ENCODE measurements around the gene TMEM168.
"Not testable (repeated sequence)": the region's sequence is repeated elsewhere in the genome, so short reads cannot be mapped to it uniquely, and the experiment has no call there.

Gene TMEM168

DNA sequence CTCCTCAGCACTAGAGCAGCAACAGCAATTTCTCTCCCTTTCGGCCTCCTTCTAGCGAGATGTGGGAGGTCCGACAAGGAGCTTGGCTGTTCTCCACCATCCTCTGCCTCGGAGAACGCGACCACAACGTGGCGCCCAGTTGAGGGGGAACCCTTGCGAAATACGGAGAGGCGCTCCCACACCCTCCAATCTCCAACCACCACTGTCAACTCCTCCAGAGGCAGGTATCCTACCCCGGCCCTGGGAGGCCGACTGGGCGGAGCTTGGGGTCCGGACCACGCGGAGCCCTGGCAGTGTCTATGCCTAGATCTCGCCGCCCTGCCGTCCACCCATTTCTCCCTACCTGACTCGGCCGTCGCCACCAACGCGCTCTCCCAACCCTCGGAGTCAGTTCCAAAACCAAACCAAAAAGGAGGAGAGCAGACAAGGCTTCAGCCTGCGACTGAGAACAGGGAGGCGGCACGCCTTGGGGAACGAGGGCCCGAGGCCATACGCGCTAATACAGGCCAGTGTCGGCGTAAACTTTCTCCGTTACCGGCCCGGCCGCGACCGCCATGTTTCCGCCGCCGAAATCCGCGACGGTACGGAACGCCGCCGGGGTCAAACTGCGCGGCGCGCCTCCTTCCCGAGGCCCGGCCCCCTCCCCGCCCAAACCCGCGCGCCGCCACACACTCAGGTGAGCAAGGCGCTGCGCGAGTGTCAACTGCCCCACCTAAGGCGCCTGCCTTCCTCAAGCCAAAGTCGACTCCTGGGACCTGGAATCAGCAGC lies at the start of gene TMEM168:
TSS of gene TMEM168 (minus strand) at position 577 of the 769 bp plus-strand sequence. CDS start 5,568 bp downstream, outside the sequence.
- peak; percentile 53 for DNase-seq (ENCODE audit: low spot score)

DNA sequence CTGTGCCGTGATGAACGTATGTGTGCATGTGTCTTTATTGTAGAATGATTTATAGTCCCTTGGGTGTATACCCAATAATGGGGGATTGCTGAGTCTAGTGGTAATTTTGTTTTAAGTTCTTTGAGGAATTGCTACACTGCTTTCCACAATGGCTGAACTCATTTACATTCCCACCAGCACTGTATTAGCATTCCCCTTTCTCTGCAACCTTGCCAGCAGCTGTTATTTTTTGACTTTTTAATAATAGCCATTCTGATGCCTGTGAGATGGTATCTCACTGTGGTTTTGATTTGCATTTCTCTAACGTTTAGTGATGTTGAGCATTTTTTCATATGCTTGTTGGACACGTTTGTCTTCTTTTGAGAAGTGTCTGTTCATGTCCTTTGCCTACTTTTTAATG lies 45.7 kb upstream of the TMEM168 start:
- DNase-seq (ENCODE audit: low spot score): not testable (repeated sequence)

GRCh38 chr7:112833082-112833481 lies 42.9 kb upstream of the TMEM168 start:
- DNase-seq (ENCODE audit: low spot score): no peak

- DNase-seq (ENCODE audit: low spot score): no peak
These were observed 40.6 kb upstream of the TMEM168 start for GRCh38 chr7:112830769-112831168.

DNA sequence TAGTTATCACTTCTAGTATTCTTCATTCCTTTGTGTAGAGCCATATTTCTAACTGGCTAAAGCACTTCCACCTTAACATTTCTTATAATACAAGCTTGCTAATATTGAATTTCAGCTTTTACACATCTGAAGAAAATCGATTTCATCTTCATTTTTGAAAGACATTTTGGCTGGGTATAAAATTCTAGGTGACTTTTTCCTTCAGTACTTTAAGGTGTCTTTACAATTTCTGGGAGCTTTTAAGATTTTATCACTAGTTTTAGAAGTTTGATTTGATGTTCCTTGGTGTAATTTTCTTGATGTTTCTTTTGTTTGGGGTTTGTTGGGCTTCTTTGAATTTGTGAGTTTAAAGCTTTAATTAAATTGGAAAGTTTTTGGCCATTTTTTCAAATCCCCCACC lies 38.5 kb upstream of the TMEM168 start:
- no peak for DNase-seq (ENCODE audit: low spot score)

GRCh38 chr7:112821345-112821744 lies 31.2 kb upstream of the TMEM168 start:
- DNase-seq (ENCODE audit: low spot score): no peak

GRCh38 chr7:112819536-112819935 lies 29.3 kb upstream of the TMEM168 start:
- no peak for DNase-seq (ENCODE audit: low spot score)

DNA sequence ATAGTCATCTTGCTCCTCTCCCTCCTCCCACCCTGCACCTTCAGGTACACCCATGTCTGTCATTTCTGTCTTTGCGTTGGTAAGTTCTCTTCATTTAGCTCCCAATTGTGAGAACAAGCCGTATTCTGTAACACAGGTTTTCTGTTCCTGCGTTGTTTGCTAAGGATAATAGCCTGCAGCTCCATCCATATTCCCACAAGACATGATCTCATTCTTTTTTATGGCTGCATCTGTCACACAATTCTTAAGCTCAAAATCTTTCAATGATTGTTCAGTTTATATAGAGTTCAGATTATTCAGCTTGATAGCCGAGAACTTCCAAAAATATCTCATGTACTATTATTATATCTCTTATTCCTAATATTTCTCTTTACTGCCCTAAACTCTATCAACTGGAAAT lies 16.0 kb upstream of the TMEM168 start:
- no peak for DNase-seq (ENCODE audit: low spot score)

GRCh38 chr7:112802406-112802805 lies 12.2 kb upstream of the TMEM168 start:
- no peak for DNase-seq (ENCODE audit: low spot score)

- no peak for DNase-seq (ENCODE audit: low spot score)
These were observed 10.3 kb upstream of the TMEM168 start for GRCh38 chr7:112800486-112800885.

DNA sequence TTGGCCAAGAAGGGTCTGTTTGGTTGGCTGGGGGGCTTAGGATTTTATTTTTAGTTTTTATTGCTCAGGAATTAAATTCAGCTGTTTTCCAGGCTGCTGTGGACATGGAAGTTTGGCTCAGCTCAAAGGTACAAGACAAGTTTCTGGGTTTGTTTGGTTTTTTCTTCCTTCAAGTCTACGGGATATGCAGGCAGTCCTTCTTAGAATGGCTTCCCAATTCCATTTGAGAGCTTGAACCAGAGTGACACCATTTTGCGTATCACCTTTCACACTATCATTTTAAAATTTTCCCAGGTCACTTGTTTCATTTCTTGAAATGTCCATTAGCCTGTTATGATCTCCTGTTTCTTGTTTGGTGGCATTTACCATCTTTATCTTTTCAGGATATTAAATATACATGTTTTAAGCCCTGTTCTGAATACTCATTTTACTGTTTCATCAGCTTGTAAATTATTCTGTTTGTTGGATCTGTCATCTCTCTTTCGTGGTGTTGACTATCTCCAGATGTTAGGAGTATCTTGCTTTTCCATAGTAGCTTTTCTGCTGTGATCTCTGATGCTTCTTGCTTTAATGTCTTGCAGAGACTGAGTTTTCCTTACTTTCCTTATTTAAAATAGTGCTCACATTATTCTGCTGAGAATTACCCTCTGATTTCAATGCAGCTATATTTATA lies 9.4 kb upstream of the TMEM168 start:
- DNase-seq (ENCODE audit: low spot score): no peak

DNA sequence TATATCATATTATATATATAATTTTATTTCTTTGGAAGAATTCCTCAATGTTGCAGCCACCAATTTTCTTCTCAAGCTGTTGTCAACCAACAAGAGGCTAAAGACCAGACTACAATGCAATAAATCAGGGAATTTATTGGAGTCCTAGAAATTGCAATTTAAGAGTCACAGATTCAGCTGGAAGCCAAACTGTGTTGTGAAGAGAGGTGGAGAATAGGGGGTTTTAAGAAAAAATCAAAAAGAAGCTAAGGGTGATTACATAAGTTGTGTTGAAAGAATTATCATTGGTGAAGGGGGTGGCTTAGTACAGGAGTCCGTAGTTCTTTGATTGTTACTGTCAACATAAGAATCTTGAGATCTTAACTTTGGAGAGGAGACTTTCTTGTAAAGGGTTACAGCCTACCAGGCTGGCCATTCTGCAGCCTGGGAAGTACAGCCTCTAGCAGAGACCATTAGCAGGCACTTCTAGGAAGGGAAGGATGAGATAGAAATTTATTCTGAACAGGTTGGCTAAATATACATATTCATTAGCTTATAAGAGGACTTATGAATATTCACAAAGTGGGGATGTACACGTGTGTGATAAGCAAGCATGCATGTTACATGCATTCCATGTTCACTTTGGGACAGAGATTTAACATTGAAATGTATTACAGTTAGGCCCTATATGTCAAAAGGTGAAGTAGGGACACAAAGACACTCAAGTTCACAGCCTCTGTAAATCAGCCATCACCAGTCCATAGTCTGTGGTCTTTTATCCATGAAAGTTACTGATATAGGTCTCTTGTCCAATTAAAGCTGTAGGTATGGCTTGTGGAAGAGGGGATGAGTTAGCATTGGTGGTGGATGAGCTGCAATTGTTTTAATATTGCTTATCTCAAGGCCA lies 8.3 kb upstream of the TMEM168 start:
- no peak for DNase-seq (ENCODE audit: low spot score)

DNA sequence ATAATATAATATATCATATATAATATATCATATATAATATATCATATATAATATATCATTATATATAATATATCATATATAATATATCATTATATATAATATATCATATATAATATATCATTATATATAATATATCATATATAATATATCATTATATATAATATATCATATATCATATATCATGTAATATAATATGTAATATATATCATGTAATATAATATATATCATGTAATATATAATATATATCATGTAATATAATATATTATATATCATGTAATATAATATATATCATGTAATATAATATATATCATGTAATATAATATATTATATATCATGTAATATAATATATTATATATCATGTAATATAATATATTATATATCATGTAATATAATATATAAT lies 6.4 kb upstream of the TMEM168 start:
- not testable (repeated sequence) for DNase-seq (ENCODE audit: low spot score)

DNA sequence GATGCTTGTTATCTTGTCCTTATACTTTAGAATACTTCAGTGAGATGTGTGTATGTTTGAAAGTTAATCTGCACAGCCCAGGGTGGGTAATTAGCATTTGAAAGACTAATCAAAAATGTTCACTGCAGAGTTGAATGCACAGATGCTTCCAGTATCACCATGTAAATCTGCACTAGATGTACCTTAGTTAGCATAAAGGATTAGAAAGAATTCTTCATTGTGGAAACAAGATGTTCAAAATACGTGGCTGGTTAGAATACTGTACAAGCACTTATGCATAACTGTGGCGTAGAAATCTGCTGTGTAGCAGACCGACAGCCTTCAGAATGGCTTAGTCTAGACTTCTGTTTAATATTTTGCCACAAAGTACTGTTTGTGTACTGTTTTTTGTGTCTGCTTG lies 2.2 kb upstream of the TMEM168 start:
- DNase-seq (ENCODE audit: low spot score): no peak

GRCh38 chr7:112791465-112792168 lies 1.4 kb upstream of the TMEM168 start:
- no peak for DNase-seq (ENCODE audit: low spot score)

GRCh38 chr7:112790586-112791003 lies 402 bp upstream of the TMEM168 start:
- DNase-seq (ENCODE audit: low spot score): no peak

DNA sequence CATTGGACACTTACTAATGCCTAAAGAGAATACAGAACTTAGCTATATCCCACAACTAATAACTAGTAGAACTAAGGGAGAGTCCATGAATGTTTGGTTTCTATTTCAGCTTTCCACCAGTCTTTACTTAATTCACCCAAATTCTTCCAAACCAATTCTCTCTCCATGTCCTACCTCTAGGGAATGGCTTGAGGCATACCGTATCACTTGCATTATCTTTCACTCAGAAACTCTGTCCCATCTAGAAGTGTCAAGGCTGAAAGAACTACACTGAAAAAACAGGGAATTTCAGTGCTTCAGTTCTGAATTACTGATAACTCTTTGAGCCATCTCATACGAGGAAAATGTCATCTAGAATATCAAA lies 758 bp downstream of the TMEM168 start:
- no peak for DNase-seq (ENCODE audit: low spot score)

DNA sequence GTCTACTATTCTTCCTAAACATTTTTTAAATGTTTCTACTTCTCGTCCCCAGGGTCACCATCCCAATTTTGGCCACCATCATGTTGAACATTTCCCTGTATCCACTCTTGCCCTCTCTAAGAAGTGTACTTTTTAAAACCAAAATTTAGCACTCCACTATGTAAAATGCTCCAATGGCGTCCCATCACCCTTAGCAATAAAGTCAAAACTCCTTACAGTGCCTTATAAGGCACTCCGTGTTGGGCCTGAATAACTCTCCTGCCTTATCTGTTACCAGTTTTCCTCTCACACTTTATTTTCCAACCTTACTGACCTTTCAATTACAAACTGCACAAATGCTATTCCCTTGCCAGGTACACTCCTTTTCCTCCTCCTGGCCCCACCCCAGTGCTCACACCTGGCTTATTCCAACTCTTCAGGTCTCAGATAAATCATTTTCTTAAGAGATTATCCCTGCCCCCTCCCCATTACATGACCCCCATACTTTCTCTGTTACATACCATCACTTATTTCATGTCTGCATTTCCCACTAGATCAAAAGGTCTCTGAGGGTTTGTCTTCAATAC lies 1.3 kb downstream of the TMEM168 start:
- no peak for DNase-seq (ENCODE audit: low spot score)

DNA sequence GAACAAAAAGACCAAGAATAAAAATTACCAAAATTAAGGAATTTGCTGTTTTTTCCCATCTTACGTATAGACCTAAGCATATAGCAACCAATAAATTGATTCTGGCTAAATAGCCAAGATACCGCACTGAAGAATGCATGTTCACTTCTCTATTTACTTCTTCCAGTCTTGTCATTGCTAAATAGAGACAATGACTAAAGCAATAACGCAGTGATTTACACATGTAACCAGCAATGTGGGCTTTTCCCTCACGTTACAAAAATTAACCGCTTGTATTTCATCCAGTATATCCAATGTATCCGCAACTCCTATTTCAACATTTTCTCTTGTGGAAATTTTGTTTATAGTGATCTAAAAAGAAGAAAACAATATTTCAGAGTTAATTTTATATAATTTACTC lies 5.6 kb downstream of the TMEM168 start:
- no peak for DNase-seq (ENCODE audit: low spot score)

DNA sequence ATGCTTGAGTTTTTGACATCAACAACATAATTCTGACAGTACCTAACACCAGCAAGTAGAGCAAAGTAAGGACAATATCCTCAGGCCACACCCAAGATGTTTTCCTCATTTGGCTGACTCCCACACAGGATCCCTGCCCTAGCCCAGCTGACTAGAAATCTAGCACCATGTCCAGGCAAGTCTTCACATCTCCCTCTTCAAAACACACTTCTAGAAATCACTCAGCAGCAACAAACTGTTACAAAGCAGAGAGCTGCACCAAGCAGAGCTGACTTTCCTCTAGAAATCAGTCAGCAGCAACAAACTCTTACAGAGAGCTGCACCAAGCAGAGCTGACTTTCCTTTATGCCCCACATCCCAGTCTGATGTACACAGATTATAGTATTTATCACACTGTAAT lies 7.7 kb downstream of the TMEM168 start:
- DNase-seq (ENCODE audit: low spot score): no peak

DNA sequence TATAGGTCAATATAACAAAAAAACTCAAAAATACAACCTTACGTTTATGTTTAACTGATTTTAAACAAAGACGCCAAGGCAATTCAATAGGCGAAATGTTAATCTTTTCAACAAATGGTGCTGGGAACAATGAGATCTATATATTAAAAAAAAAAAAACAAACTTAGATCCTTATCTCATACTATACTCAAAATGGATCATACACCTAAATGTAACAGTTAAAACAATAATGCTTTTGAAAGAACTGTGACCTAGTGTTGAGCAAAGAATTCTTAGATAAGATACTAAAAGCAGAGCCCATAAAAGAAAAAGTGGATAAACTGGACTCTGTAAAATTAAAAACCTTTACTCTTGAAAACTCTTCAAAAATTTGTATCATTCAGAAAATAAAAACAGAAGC lies 8.6 kb downstream of the TMEM168 start:
- no peak for DNase-seq (ENCODE audit: low spot score)

GRCh38 chr7:112781110-112781509 lies 9.1 kb downstream of the TMEM168 start:
- no peak for DNase-seq (ENCODE audit: low spot score)

All from hematopoietic multipotent progenitor cell treated with erythropoietin and hydrocortisone succinate and interleukin-3 and kit ligand, for 15 days (in vitro differentiated cells).